Stimulated activated CD4-positive, alpha-beta T cell treated with anti-CD3 and anti-CD28 coated beads, Interleukin-1b, Interleukin-23, amount 100 ng/mL, for 48 hours (primary cell): ENCODE measurements around the gene RNASE11.
A peak's percentile ranks its signal among the peaks of the same experiment; 100 is the strongest.
"Not testable (repeated sequence)": the region's sequence is repeated elsewhere in the genome, so short reads cannot be mapped to it uniquely, and the experiment has no call there.

Experiments used
- DNase-seq: peaks from one replicate; pipeline ENCODE4 v3.0.0-alpha.2; 2020

The RNASE11 gene

GRCh38 chr14:20613094-20614037 is 25.6 kb upstream of the RNASE11 start:
- peak; percentile 94 for DNase-seq

GRCh38 chr14:20612403-20612802 is 24.6 kb upstream of the RNASE11 start:
- DNase-seq: no peak

GRCh38 chr14:20611277-20611676 is 23.5 kb upstream of the RNASE11 start:
- DNase-seq: no peak

- peak; percentile 85 for DNase-seq
These were observed 22.4 kb upstream of the RNASE11 start for GRCh38 chr14:20610002-20610765.

GRCh38 chr14:20609215-20610001 is 21.6 kb upstream of the RNASE11 start:
- DNase-seq: peak; percentile 60

GRCh38 chr14:20608383-20609110 is 20.7 kb upstream of the RNASE11 start:
- DNase-seq: no peak

GRCh38 chr14:20607617-20608016 is 19.8 kb upstream of the RNASE11 start:
- DNase-seq: no peak

- DNase-seq: no peak
These were observed 19.1 kb upstream of the RNASE11 start for GRCh38 chr14:20606902-20607242.

GRCh38 chr14:20606190-20606901 is 18.5 kb upstream of the RNASE11 start:
- DNase-seq: no peak

GRCh38 chr14:20603813-20604690 is 16.3 kb upstream of the RNASE11 start:
- no peak for DNase-seq

GRCh38 chr14:20602583-20602982 is 14.8 kb upstream of the RNASE11 start:
- DNase-seq: no peak

- DNase-seq: no peak
These were observed 13.7 kb upstream of the RNASE11 start for GRCh38 chr14:20601522-20601921.

GRCh38 chr14:20597108-20597507 is 9.3 kb upstream of the RNASE11 start:
- DNase-seq: no peak

GRCh38 chr14:20595726-20596125 is 7.9 kb upstream of the RNASE11 start:
- DNase-seq: not testable (repeated sequence)

GRCh38 chr14:20592574-20592973 is 4.8 kb upstream of the RNASE11 start:
- no peak for DNase-seq

- DNase-seq: no peak
These were observed 3.4 kb upstream of the RNASE11 start, which contains the start of gene RNASE12 for GRCh38 chr14:20591235-20591634. Gene RNASE12 (minus strand): TSS chr14:20591376. CDS start chr14:20590723, 653 bp downstream.

- no peak for DNase-seq
These were observed 3.9 kb downstream of the RNASE11 start for GRCh38 chr14:20583908-20584307.

GRCh38 chr14:20583142-20583541 is 4.7 kb downstream of the RNASE11 start:
- no peak for DNase-seq

GRCh38 chr14:20580242-20580641 is 7.6 kb downstream of the RNASE11 start:
- no peak for DNase-seq

GRCh38 chr14:20578784-20579502 is 8.9 kb downstream of the RNASE11 start:
- no peak for DNase-seq
